Adrenal gland (tissue), 5 donors: ENCODE results near the gene ABCB6.

Source experiments
- POLR2A ChIP-seq, 2 donors: fragments of 450-650 bp; IDR thresholded peaks; one replicate each; pipeline ENCODE4 v1.6.1; 2017; ENCODE audit warnings: antibody characterized with exemption in 2 of 2, mild to moderate bottlenecking in 2 of 2, moderate library complexity in 1 of 2
- TF ChIP-seq, protein P1 (sequence below), 6 experiments: fragments of 450-650 bp in 4 of 6; fragments of 200-600 bp in 2 of 6; sonication (generic) in 1 of 6; IDR thresholded peaks; 1 replicate in 5 of 6; 2 replicates in 1 of 6; pipeline versions ENCODE4 v1.5.1 to v1.8.0; 2016 to 2021; ENCODE audit warnings: antibody characterized with exemption in 6 of 6, mild to moderate bottlenecking in 2 of 6, moderate library complexity in 1 of 6
- donor health status: DM: no; HTN: no; CAD: no.

DNA sequence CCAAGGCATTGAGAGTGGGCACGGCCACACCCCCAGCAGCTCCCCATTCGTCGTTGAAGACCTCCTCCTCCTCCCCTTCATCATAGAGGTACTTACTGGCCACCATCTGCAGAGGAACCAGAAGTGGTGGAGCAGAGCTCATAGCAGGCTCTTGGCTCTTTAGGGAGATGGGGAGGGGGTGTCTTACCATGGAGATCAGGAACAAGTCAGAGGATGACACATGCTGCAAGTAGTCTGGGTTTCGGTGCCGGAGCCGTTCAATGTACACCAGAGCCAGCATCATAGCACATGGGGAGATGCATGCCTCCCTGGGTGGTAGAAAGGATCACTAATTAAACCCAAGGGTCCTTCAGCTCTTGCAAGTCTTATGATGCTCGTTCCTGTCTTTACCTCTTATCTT lies 44.0 kb downstream of the ABCB6 start:
- TF ChIP-seq, protein P1, sequence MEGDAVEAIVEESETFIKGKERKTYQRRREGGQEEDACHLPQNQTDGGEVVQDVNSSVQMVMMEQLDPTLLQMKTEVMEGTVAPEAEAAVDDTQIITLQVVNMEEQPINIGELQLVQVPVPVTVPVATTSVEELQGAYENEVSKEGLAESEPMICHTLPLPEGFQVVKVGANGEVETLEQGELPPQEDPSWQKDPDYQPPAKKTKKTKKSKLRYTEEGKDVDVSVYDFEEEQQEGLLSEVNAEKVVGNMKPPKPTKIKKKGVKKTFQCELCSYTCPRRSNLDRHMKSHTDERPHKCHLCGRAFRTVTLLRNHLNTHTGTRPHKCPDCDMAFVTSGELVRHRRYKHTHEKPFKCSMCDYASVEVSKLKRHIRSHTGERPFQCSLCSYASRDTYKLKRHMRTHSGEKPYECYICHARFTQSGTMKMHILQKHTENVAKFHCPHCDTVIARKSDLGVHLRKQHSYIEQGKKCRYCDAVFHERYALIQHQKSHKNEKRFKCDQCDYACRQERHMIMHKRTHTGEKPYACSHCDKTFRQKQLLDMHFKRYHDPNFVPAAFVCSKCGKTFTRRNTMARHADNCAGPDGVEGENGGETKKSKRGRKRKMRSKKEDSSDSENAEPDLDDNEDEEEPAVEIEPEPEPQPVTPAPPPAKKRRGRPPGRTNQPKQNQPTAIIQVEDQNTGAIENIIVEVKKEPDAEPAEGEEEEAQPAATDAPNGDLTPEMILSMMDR (IDR thresholded peaks at IDR 0.05): no peak
- TF ChIP-seq POLR2A (IDR thresholded peaks at IDR 0.05): no peak
